Fibroblast of skin of right biceps (primary cell): ENCODE results near the gene USP7.
A peak's percentile ranks its signal among the peaks of the same experiment; 100 is the strongest.
"Not testable (repeated sequence)": the region's sequence is repeated elsewhere in the genome, so short reads cannot be mapped to it uniquely, and the experiment has no call there.

Source experiments
- DNase-seq: peaks from one replicate; pipeline ENCODE4 v3.0.0-alpha.2; 2013

The USP7 gene

DNA sequence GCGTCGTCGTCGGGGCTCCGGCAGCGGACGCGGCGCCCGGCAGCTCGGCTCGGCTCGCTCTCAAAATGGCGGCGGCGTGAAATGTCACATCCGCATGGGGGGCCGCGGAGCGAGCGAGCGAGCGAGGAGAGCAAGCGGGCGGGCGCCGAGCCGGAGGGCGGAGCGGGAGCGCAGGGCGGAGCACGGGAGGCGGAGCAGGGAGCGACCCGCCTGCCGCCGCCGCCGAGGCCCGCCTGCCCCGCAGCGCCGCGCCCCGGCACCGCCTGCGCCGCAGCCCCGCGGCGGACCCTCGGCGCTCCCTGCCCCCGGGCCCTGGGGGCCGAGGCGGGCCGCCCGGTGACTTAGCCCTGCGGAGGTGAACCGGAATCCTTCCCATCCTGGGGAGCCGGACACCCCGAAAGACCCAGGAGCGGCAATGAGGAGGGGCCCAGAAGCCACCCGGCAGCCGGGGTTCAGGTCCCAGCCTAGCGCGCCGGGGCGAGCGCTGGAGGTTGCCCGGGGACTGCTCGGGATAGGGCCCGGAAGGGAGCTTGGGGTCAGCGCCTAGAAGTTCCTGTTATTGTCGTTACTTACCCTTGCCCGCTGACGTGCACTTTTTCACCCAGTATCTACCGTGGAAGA is at the start of gene USP7:
USP7 (minus strand) TSS at position 86 of the 621 bp plus-strand sequence. CDS start 621 bp downstream, outside the sequence.
- peak; percentile 92 for DNase-seq

DNA sequence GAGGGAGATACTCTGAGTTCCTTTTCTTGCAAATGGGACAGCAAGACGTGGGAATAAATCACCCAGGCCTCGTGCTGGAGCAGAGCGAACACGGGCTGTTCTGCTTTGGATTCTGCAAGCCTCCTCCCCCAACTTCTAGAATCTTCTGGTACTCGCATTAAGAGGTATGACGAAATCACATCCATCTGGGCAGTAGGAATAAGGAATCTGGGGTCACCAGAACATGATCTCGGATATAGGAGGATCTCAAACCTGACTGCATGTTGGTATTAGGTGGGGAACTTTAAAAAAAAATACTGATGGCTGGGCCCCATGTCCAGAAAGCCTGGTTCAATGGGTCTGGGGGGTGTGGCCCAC is 49.8 kb upstream of the USP7 start:
- DNase-seq: no peak

DNA sequence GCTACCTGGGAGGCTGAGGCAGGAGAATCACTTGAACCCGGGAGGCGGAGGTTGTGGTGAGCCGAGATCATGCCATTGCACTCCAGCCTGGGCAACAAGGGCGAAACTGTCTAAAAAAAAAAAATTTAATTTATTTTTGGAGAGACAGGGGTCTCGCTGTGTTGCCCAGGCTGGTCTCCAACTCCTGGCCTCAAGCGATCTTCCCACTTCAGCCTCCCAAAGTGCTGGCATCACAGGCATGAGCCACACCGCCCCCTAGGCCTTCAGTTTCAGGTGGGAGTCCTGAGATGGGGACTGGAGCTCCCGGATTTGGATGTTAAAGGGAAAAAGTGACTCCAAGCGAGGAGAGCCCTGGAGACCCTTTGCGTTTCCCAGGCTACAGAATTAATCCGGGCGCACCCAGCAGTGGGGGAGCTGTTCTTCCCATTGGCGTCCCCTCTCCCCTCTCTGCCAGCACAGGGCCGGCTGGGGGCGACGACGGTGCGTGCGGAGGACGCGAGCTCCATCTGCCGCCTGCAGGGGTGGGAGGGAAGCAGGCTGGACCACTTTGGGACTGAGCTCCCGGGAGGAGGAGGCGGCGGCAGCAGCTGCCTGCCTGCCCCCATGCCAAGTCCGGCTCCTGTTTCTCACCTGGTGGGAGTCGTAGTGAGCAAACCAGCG is 49.3 kb upstream of the USP7 start:
- peak; percentile 41 for DNase-seq

- DNase-seq: no peak
Observed at GRCh38 chr16:9012330-9012729, 48.6 kb upstream of the USP7 start.

DNA sequence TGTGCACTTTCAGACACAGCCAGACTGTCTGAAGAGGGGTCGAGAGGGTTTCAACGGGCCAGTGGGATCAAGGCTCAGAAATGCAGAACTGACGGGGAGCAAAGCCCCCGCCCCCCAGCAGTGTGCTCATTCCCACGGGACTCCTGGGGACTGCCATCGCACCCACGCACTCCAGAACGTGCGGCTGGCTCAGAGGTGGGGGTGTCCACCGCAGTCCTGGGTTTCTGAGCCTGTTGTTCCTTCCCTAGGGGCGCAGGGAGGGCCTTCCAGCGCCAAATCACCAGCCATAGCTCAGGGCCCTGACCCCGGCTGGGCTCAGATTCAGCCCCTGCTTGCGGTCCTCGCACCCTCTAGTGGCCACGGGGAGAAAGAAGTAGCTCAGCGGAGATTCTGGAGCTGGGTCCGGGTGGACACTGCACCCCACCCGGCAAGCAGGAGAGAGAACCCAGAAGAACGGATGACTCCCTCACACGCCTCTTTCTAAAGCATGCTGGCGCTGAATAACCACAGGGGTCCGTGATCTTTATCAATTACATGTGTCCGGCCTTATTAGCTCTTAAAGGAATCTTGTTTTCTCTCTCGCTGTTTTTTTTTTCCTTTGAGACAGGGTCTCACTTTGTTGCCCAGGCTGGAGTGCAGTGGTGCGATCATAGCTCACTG is 45.0 kb upstream of the USP7 start:
- peak; percentile 68 for DNase-seq

DNA sequence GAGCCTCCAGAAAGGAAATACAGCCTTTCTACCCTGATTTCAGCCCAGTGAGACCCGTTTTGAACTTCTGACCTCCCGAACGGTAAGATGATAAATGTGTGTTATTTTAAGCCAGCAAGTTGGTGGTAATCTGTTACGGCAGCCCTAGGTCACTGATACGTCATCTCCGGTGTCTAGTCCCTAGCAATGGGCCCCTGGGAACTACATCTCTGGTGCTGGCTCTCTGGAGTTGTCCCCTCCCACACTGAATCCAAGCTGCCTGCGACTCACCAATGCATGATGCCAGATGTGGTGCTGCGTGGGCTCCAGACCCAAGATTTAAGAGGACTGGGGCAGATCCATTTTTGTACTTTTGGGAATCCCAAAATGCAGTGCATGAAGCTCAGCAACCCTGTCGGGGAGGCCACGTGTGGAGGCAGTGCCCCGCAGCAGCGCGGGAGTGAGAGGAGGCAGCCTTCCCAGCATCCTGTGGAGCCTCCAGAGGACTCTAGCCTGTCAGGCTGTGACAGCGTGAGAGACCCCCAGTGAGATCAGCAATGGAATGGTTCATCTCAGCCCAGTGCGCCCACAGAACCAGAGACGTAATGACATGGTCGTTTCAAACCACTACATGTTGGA is 43.6 kb upstream of the USP7 start:
- DNase-seq: peak; percentile 36

GRCh38 chr16:9004183-9004582 is 40.5 kb upstream of the USP7 start:
- no peak for DNase-seq

DNA sequence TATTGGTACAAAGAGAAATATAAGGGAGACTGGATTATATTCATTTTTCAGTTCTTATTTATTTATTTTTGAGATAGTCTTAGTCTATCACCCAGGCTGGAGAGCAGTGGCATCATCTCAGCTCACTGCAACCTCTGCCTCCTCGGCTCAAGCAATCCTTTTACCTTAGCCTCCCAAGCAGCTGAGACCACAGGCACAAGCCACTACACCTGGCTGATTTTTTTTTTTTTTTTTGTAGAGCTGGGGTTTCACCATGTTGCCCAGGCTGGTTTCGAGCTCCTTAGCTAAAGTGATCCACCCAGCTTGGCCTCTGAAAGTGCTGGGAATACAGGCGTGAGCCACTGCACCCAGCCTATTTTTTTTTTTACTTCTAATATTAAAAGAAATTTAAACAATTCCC is 40.1 kb upstream of the USP7 start:
- DNase-seq: no peak

GRCh38 chr16:9003322-9003721 is 39.6 kb upstream of the USP7 start:
- no peak for DNase-seq

DNA sequence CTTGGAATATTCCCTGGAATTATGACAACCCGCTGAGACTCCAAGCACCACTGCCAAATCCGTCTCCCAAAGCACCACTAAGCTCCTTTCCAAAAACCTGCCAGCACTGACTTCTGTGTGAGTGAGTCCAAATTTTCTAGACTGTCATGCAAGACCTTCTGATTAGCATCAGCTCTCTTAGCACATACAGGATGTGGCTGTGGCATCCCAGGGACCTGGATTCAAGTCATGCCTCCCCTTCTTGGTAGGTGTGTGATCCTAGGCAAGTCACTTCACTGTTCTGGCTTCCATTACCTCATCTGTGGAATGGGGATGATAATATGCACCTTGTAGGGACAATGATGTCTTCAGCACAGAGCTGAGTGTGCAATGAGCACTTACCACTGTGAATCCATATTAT is 38.3 kb upstream of the USP7 start:
- no peak for DNase-seq

GRCh38 chr16:9000664-9001063 is 37.0 kb upstream of the USP7 start:
- DNase-seq: no peak

DNA sequence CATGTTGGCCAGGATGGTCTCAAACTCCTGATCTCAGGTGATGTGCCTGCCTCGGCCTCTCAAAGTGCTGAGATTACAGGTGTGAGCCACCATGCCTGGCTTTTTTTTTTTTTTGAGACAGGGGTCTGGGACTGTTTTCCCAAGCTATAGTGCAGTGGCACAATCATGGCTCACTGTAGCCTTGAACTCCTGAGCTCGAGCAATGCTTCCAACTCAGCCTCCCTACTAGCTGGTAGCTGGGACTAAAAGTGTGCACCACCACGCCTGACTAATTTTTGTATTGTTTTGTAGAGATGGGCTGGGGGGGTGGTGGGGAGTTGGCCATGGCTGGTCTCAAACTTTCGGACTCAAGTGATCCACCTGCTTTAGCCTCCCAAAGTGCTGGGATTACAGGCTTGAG is 36.1 kb upstream of the USP7 start:
- no peak for DNase-seq

GRCh38 chr16:8998108-8998507 is 34.4 kb upstream of the USP7 start:
- peak; percentile 40 for DNase-seq

DNA sequence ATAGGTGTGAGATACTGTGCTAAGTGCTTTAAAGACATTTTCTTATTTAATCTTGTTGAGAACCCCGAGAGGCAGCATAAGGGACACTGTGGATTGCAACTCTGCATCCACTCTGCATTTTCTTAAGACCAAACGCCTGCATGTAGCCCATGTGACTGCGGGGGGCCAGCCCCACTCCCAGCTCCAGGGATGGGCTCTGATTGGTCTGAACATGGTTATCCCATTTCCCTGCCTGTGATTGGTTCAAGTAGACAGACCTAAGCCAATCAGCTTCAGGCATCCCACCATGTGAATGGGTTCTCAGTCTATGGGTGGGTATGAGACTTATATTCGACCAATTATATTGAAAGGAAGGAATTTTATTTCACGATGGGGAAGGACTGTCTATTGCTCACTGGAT is 33.2 kb upstream of the USP7 start:
- DNase-seq: peak; percentile 10

DNA sequence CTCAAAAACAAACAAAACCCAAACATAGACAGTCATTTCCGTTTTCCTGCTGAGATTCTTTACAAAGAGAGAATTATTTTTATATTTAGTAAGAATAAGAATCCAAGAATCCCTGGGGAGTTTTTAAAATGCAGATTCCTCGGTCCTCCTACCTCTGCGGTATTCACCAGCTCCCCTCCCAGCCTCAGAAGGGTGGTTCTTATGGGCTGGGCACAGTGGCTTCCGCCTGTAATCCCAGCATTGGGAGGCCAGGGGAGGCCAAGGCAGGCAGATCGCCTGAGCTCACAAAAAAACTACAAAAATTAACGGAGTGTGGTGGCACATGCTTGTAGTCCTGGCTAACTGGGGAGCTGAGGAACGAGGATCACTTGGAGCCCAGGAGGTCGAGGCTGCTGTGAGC is 26.7 kb upstream of the USP7 start:
- DNase-seq: no peak

DNA sequence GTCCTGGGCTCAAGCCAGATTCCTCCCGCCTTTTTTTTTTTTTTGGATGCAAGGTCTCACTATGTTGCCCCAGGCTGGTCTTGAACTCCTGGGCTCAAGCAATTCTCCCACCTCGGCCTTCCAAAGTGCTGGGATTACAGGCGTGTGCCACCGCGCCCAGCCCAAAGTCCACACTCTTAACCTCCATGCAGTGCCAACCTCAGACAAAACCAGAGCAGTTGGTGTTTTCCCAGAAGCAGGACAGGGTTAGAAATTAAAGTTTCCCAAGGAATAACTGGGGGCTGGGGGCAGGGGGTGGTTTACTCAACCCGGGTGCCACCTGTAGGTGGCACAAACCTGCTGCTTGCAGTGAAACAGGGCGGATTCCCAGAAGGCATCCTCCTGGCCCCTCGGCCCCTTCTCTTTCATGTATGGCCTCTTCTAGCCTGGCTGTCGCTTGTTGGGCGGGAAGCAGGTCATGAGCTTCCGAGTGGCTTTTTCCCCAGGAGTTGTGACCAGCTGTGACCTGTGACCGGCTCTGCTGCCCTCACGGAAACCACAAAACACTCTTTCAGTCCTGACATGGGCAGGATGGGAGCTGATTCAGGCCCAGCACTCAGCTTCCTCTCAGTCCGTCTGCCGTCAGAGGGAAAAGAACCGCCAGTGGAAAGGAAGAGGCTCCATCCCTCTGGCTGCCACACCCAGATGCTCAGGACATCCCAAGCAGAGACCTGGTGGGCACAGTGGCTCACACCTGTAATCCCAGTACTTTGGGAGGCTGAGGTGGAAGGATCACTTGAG is 25.6 kb upstream of the USP7 start:
- DNase-seq: no peak

DNA sequence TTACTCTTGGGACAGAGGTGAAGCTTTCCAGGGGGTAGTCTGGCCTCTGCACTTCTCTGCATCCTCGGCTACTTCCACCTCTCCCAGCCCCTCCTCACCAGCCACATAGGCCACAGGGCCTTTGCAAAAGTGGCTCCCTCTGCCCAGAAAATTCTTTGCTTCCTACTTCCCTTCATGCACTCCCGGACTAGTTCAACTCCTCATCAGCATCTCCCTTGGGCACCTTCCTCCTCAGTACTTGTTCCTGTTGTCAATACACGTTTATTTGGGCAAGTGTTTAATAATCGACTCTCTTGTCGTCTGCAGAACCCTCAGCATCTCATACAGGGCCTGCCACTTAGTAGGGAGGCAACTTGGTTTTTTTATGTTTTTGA is 23.1 kb upstream of the USP7 start:
- no peak for DNase-seq

DNA sequence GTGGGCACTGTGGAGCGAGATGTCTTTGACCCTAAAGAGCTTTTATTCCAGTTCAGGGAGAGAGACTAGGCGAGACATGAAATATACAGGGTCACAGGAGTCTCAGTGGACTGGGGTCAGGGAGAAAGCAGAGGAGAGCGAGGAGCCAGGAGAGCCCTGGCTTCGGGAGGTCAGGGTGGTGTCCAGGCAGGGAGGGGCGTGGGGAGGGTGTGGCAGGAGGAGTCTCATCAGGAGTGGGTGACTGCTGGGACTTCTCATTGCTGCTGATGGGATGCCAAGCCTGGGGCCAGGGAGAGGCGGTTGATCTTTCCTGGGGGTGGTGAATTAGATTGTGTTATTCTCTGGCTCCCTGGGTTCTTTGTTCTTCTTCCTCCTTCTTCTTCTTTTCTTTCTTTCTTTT is 22.4 kb upstream of the USP7 start:
- DNase-seq: no peak

- no peak for DNase-seq
Observed at GRCh38 chr16:8982816-8983215, 19.1 kb upstream of the USP7 start.

DNA sequence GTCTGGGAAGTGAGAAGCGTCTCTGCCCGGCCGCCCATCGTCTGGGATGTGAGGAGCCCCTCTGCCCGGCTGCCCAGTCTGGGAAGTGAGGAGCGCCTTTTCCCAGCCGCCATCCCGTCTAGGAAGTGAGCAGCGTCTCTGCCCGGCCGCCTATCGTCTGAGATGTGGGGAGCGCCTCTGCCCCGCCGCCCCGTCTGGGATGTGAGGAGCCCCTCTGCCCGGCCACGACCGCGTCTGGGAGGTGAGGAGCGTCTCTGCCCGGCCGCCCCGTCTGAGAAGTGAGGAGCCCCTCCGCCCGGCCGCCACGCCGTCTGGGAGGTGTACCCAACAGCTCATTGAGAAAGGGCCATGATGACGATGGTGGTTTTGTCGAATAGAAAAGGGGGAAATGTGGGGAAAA is 18.2 kb upstream of the USP7 start:
- not testable (repeated sequence) for DNase-seq

DNA sequence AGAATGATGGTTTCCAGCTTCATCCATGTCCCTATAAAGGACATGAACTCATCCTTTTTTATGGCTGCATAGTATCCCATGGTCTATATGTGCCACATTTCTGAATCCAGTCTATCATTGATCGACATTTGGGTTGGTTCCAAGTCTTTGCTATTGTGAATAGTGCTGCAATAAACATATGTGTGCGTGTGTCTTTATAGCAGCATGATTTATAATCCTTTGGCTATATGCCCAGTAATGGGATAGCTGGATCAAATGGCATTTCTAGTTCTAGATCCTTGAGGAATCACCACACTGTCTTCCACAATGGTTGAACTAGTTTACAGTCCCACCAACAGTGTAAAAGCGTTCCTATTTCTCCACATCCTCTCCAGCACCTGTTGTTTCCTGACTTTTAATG is 12.5 kb upstream of the USP7 start:
- DNase-seq: not testable (repeated sequence)

DNA sequence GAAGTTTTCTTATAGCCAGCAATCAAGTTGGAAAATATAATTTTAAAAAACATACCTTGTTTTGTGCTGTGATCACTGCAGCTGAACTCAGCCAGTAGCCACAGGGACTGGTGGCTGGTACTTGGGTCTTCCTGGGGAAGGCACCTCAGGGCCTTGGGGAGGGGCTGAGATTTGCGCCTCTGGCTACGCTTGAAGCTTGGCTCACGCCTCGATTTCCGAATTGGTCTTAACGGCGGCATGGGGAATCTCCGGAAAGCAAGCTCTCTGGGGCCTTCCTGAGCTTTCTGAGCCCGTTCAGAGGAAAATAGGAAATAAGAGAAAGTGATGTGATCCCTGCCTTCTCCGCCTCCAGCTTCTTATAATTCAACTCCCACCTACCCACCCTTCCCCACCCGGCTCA is 11.3 kb upstream of the USP7 start:
- no peak for DNase-seq

DNA sequence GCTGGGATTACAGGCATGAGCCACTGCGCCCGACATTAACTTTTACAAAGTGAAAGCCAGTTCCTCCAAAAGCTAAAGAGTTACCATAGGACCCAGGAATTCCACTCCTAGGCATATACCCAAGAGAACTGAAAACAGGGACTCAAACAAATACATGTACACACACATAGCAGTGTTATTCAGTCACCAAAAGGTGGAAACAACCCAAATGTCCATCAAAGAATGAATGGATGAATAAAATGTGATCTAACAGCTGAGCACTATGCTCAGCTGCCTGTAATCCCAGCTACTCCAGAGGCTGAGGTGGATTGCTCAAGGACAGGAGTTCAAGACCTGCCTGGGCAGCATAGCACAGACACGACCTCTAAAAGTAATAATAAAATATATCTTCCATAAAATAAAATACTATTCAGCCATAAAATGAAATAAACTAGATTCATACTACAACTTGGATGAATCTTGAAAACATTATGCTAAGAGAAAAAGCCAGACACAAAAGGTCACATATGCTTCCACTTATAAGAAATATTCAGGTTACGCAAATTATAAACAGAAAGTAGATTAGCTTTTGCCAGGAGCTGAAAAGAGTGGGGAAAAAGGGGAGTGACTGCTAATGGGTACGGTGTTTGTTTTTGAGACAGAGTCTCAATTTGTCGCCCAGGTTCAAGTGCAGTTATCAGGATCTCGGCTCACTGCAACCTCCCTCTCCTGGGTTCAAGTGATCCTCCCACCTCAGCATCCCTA is 9.3 kb upstream of the USP7 start:
- DNase-seq: peak; percentile 37
